ENCODE data around the gene EIF4G3.

DNA sequence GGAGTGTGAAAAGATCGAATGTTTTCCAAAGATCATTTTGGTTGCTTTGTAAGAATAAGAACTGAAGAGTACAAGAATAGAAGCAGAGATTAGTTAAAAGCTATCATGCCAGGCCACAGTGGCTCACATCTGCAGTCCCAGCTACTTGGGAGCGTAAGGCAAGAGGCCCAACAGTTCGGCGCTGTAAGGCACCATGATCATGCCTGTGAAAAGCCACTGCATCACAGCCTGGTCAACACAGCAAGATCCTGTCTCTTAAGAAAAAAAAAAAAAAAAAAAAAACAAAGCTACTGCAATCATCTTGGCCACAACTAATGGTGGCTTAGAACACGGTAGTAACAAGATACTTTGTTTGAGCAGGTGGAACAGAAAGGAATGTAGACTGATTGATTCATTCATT lies 116.2 kb downstream of the EIF4G3 start:
- TF ChIP-seq, protein P1, sequence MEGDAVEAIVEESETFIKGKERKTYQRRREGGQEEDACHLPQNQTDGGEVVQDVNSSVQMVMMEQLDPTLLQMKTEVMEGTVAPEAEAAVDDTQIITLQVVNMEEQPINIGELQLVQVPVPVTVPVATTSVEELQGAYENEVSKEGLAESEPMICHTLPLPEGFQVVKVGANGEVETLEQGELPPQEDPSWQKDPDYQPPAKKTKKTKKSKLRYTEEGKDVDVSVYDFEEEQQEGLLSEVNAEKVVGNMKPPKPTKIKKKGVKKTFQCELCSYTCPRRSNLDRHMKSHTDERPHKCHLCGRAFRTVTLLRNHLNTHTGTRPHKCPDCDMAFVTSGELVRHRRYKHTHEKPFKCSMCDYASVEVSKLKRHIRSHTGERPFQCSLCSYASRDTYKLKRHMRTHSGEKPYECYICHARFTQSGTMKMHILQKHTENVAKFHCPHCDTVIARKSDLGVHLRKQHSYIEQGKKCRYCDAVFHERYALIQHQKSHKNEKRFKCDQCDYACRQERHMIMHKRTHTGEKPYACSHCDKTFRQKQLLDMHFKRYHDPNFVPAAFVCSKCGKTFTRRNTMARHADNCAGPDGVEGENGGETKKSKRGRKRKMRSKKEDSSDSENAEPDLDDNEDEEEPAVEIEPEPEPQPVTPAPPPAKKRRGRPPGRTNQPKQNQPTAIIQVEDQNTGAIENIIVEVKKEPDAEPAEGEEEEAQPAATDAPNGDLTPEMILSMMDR (IDR thresholded peaks at IDR 0.05; ENCODE audit: insufficient read depth, low read length, poor library complexity, severe bottlenecking), result no peak
- no peak for TF ChIP-seq EZH2phosphoT487 (conservative IDR thresholded peaks at IDR 0.05; ENCODE audit: low read length)
